ENCODE data around the gene MACROH2A1.

DNA sequence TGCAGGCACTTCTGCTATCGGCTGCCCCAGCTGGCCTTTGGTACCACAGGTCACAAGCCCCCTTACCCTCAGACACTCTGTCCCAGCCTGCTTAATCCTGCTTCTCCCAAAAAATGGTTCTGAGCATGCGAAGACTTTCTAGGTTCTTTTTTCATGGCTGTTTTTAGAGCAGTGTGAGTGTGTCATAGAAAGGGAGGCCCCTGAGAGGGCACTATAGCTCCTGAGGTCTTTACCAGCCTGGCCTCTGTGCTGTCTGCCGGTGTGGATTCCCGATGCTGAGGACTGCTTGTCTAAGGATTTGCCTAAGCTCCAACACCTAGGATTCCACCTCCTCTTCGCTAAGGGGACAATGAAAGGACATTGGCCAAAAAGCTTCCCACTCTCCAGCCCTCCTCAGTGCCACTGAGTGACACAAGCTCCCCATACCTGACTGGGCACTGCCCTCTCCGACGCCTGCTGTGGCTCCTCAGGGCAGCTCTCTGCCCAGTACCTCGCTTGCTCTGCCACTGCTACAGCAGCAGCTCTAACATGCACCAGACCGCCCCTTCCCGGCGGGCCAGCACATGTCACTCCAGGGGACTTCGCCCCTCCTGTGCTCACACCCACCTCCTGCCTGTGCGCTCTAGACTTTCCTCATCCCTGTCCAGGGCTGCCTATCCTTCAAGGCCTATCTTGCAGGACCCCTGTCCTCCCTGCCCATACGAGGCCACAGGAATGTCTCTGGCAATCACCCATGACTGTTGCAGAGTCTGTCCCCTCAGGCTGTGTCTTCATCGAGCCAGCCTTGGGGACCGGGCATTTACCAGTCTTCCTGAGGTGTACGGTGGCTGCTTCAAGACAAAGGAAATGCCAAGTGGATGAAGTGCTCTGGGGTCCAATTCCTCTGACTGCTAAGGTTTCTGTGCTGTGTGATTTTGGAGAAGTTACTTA is 21.0 kb downstream of the MACROH2A1 start:
- TF ChIP-seq POLR2A (IDR thresholded peaks at IDR 0.05), result no peak
- TF ChIP-seq CTCF (IDR thresholded peaks at IDR 0.05 in 4 of 5, conservative IDR thresholded peaks at IDR 0.05 in 1 of 5), result no peak
